ENCODE measurements around the gene MARCHF4.

DNA sequence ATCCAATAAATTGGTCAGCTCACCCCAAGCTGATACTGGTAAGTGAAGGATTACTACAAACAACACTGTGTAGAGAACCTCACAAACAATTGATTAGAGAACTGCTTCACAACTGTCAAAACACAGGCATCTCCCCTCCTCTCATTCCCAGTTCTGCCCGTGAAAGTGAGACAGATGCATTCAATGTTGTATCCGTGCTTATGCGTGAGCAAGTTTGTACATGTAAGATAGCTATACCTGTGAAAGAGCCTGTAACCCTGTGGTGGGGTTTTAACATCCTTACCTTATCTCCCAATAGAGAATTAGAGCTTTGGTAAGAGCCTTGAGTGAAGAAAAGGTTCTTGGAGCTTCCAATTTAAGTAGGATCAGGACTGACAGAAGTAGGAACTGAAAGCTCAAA lies 9.1 kb downstream of the MARCHF4 start:
- TF ChIP-seq, protein P1, sequence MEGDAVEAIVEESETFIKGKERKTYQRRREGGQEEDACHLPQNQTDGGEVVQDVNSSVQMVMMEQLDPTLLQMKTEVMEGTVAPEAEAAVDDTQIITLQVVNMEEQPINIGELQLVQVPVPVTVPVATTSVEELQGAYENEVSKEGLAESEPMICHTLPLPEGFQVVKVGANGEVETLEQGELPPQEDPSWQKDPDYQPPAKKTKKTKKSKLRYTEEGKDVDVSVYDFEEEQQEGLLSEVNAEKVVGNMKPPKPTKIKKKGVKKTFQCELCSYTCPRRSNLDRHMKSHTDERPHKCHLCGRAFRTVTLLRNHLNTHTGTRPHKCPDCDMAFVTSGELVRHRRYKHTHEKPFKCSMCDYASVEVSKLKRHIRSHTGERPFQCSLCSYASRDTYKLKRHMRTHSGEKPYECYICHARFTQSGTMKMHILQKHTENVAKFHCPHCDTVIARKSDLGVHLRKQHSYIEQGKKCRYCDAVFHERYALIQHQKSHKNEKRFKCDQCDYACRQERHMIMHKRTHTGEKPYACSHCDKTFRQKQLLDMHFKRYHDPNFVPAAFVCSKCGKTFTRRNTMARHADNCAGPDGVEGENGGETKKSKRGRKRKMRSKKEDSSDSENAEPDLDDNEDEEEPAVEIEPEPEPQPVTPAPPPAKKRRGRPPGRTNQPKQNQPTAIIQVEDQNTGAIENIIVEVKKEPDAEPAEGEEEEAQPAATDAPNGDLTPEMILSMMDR (IDR thresholded peaks at IDR 0.05), result no peak
- TF ChIP-seq POLR2A (IDR thresholded peaks at IDR 0.05), result no peak
